CD14-positive monocyte (primary cell): ENCODE results near the gene VARS1. TPM values are rescaled to one million over a fixed set of nuclear protein-coding genes. Genes with fewer than 3 reads are reported as not detected.
"Not testable (repeated sequence)": the region's sequence is repeated elsewhere in the genome, so short reads cannot be mapped to it uniquely, and the experiment has no call there.

ENCODE experiments used
- DNase-seq, 3 donors: peaks; one replicate each; pipeline ENCODE4 v3.0.0-alpha.2; 2011 to 2022
- H2AFZ ChIP-seq: 2 replicates; pipeline ENCODE4 v1.6.0; 2012; ENCODE audit warnings: mild to moderate bottlenecking, low read depth, low read length, inconsistent platforms; ENCODE audit not compliant: insufficient read depth, poor library complexity, severe bottlenecking
- H3K27ac ChIP-seq, 2 donors: 1 replicate in 1 of 2; 2 replicates in 1 of 2; pipeline ENCODE4 v1.5.1; 2012 to 2013; ENCODE audit warnings: low read length in 2 of 2, control low read depth in 1 of 2, inconsistent platforms in 1 of 2, low read depth in 1 of 2, mild to moderate bottlenecking in 1 of 2
- H3K27me3 ChIP-seq, 2 donors: one replicate each; pipeline versions ENCODE4 v1.6.0 to v1.6.1; 2011 to 2013; ENCODE audit warnings: low read length in 2 of 2; ENCODE audit not compliant: control insufficient read depth in 2 of 2, insufficient read depth in 2 of 2
- H3K36me3 ChIP-seq, 2 donors: replicated peaks in 1 of 2; 1 replicate in 1 of 2; 2 replicates in 1 of 2; pipeline versions ENCODE4 v1.5.1 to v1.6.1; 2012 to 2013; ENCODE audit warnings: low read length in 2 of 2, control low read depth in 1 of 2, inconsistent platforms in 1 of 2, mild to moderate bottlenecking in 1 of 2; ENCODE audit not compliant: insufficient read depth in 2 of 2, control insufficient read depth in 1 of 2
- H3K4me1 ChIP-seq, 2 donors: 1 replicate in 1 of 2; 2 replicates in 1 of 2; pipeline versions ENCODE4 v1.5.1 to v1.6.1; 2012 to 2013; ENCODE audit warnings: low read length in 2 of 2, control low read depth in 1 of 2, inconsistent platforms in 1 of 2, mild to moderate bottlenecking in 1 of 2, moderate library complexity in 1 of 2; ENCODE audit not compliant: insufficient read depth in 2 of 2, control insufficient read depth in 1 of 2
- H3K4me2 ChIP-seq: replicated peaks from 2 replicates; pipeline ENCODE3; 2012; ENCODE audit warnings: low read length, moderate library complexity, mild to moderate bottlenecking; ENCODE audit not compliant: poor library complexity, severe bottlenecking; ENCODE audit errors: extremely low read depth
- H3K4me3 ChIP-seq, 3 experiments: fragments of 200-600 bp in 1 of 3; sonication (generic) in 1 of 3; replicated peaks in 1 of 3; 1 replicate in 2 of 3; 2 replicates in 1 of 3; pipeline ENCODE4 v1.5.1; 2011 to 2013; ENCODE audit warnings: low read length in 3 of 3, mild to moderate bottlenecking in 3 of 3, control low read depth in 2 of 3, low read depth in 2 of 3, inconsistent platforms in 1 of 3, moderate library complexity in 1 of 3
- H3K79me2 ChIP-seq: 2 replicates; pipeline ENCODE4 v1.6.0; 2012; ENCODE audit warnings: mild to moderate bottlenecking, control low read depth, inconsistent platforms, low read length, moderate library complexity; ENCODE audit not compliant: insufficient read depth
- H3K9ac ChIP-seq: 2 replicates; pipeline ENCODE4 v1.6.0; 2017; ENCODE audit warnings: low read length, mild to moderate bottlenecking; ENCODE audit not compliant: insufficient read depth, poor library complexity, severe bottlenecking
- H3K9me3 ChIP-seq, 2 donors: replicated peaks in 1 of 2; 1 replicate in 1 of 2; 2 replicates in 1 of 2; pipeline versions ENCODE4 v1.5.1 to v1.6.1; 2012 to 2013; ENCODE audit warnings: low read length in 2 of 2, control low read depth in 1 of 2; ENCODE audit not compliant: control insufficient read depth in 1 of 2, insufficient read depth in 1 of 2
- H4K20me1 ChIP-seq: 2 replicates; pipeline ENCODE4 v1.6.0; 2012; ENCODE audit warnings: mild to moderate bottlenecking, low read length, control low read depth, moderate library complexity; ENCODE audit not compliant: insufficient read depth
- H3K27ac Mint-ChIP-seq, 7 donors: one replicate each; pipeline ENCODE4 v1.8.0; 2020; ENCODE audit warnings: mild to moderate bottlenecking in 7 of 7, mixed read lengths in 7 of 7, moderate library complexity in 6 of 7, inconsistent platforms in 2 of 7
- H3K27me3 Mint-ChIP-seq, 3 donors: one replicate each; pipeline ENCODE4 v1.8.0; 2021 to 2022; ENCODE audit warnings: low read depth in 3 of 3, mild to moderate bottlenecking in 3 of 3, mixed read lengths in 3 of 3, moderate library complexity in 3 of 3, inconsistent platforms in 1 of 3
- H3K36me3 Mint-ChIP-seq, 2 donors: one replicate each; pipeline ENCODE4 v1.8.0; 2020; ENCODE audit warnings: mixed read lengths in 2 of 2, inconsistent platforms in 1 of 2, mild to moderate bottlenecking in 1 of 2
- H3K4me1 Mint-ChIP-seq: one replicate; pipeline ENCODE4 v1.8.0; 2020; ENCODE audit warnings: mild to moderate bottlenecking, mixed read lengths
- H3K4me3 Mint-ChIP-seq, 2 donors: one replicate each; pipeline ENCODE4 v1.8.0; 2020; ENCODE audit warnings: mild to moderate bottlenecking in 2 of 2, mixed read lengths in 2 of 2, moderate library complexity in 1 of 2
- H3K9me3 Mint-ChIP-seq, 7 donors: one replicate each; pipeline ENCODE4 v1.8.0; 2020 to 2022; ENCODE audit warnings: mixed read lengths in 7 of 7, mild to moderate bottlenecking in 6 of 7, moderate library complexity in 6 of 7, inconsistent platforms in 2 of 7
- CTCF ChIP-seq: fragments of 200-600 bp; IDR thresholded peaks from one replicate; pipeline ENCODE4 v1.8.0; 2022; ENCODE audit warnings: antibody characterized with exemption, mild to moderate bottlenecking
- WGBS: methylation state at CpG from one replicate; pipeline ENCODE4 v1.1.5; 2013; ENCODE audit warnings: missing lambda C conversion rate; ENCODE audit not compliant: insufficient coverage; 5-methylcytosine and 5-hydroxymethylcytosine counted together
- intact Hi-C, 2 donors: fragments of 100-400 bp; cut with micrococcal nuclease; formaldehyde crosslinking; loops; one replicate each; pipeline versions ENCODE4 v1.15.0 to v1.15.1; 2023
- polyA plus RNA-seq, 3 donors: library from polyadenylated mRNA; depleted of rRNA in 1 of 3; unstranded in 2 of 3; stranded (reverse) in 1 of 3; fragments of 300-500 nt in 2 of 3; fragments of >200 nt in 1 of 3; fragmentation: Illumina TruSeq in 2 of 3; gene quantifications; 1 replicate in 2 of 3; 2 replicates in 1 of 3; pipeline ENCODE4 v1.2.3, GENCODE V29; 2012 to 2021

VARS1 gene
- polyA plus RNA-seq, 3 donors = 22.2 to 28.9 (median 27.3) TPM

GRCh38 chr6:31817133-31817928 is 21.8 kb upstream of the VARS1 start:
- peak overlapping the region; percentile 64 for H3K9ac ChIP-seq
- H3K36me3 ChIP-seq, H3K27me3 Mint-ChIP-seq, H3K9me3 ChIP-seq, H3K27me3 ChIP-seq, intact Hi-C loops, H4K20me1 ChIP-seq, H3K9me3 Mint-ChIP-seq: not testable (repeated sequence)
- Mint-ChIP-seq H3K4me3 (peak overlapping the region; percentile 82 to 92), H3K36me3 (peaks cover 0 to 12% of the 10 kb centered on the region in 2 donors), H3K4me1 (peaks cover 61% of the 10 kb centered on the region), H3K27ac (peak overlapping the region; percentile 77 to 90 (median 87))
- H3K79me2 ChIP-seq = peaks cover 65% of the 10 kb centered on the region
- peak in 2 of 3 donors; percentile 44 to 50 for DNase-seq
- 1% methylated on average over 8 of the region's 37 CpGs for WGBS
- H3K27ac ChIP-seq = peak overlapping the region; percentile 66 to 77
- peaks cover 54 to 72% of the 10 kb centered on the region in 2 donors for H3K4me1 ChIP-seq
- peak overlapping the region; percentile 76 for H3K4me2 ChIP-seq
- H3K4me3 ChIP-seq = peak overlapping the region; percentile 61 to 89 (median 86)
- H2AFZ ChIP-seq = peak overlapping the region; percentile 48

GRCh38 chr6:31815025-31815838 is 19.7 kb upstream of the VARS1 start, which contains the start of the genes HSPA1A and HSPA1L:
TSS of gene HSPA1A (plus strand) at chr6:31815543. CDS start at chr6:31815757, 214 bp downstream.
TSS of gene HSPA1L (minus strand) at chr6:31815283. CDS start at chr6:31811972, 3,311 bp downstream.
- Mint-ChIP-seq H3K4me1 (peaks cover 47% of the 10 kb centered on the region), H3K27ac (peak within 1 kb of the TSS; percentile 92 to 98 (median 94)), H3K27me3 (peaks cover 0 to 3% (median 0%) of the 10 kb centered on the region in 3 donors), H3K9me3 (no peaks in the 10 kb centered on the region), H3K36me3 (peaks cover 13 to 28% of the 10 kb centered on the region in 2 donors), H3K4me3 (peak within 1 kb of the TSS; percentile 93 to 95)
- H3K79me2 ChIP-seq = peaks cover 54% of the 10 kb centered on the region
- peak; percentile 71 to 80 (median 80) for DNase-seq
- intact Hi-C loops = no loop called here
- peaks cover 9 to 15% of the 10 kb centered on the region in 2 donors for H3K36me3 ChIP-seq
- no peaks in the 10 kb centered on the region for H3K27me3 ChIP-seq
- no peak for TF ChIP-seq CTCF
- H3K9me3 ChIP-seq = no peaks in the 10 kb centered on the region
- under 1% methylated on average over 48 of the region's 56 CpGs for WGBS
- H3K4me3 ChIP-seq = peak within 1 kb of the TSS; percentile 59 to 94 (median 82)
- H4K20me1 ChIP-seq = no peaks in the 10 kb centered on the region
- peak within 1 kb of the TSS; percentile 95 for H3K4me2 ChIP-seq
- H3K4me1 ChIP-seq = peaks cover 41 to 54% of the 10 kb centered on the region in 2 donors
- H3K27ac ChIP-seq = peak within 1 kb of the TSS; percentile 60 to 78
- peak within 1 kb of the TSS; percentile 81 for H2AFZ ChIP-seq
- H3K9ac ChIP-seq = peak within 1 kb of the TSS; percentile 66
